ENCODE results near the gene COL2A1. TPM values are rescaled to one million over a fixed set of nuclear protein-coding genes. Genes with fewer than 3 reads are reported as not detected.

The COL2A1 gene
- total RNA-seq, 1 donor from 2014 or later, result not detected

- Histone ChIP-seq H3K9me3 (replicated peaks) (no peaks in the 10 kb centered on the region), H3K4me1 (no peaks in the 10 kb centered on the region), H3K4me3 (no peak overlapping the region), H3K27ac (replicated peaks) (no peak overlapping the region), H3K27me3 (ENCODE audit: low read depth) (no peaks in the 10 kb centered on the region), H3K36me3 (peaks cover 16% of the 10 kb centered on the region)
- intact Hi-C loops (cut with micrococcal nuclease), result no loop called here
- no peak for DNase-seq
- no peak for TF ChIP-seq CTCF (IDR thresholded peaks at IDR 0.05; ENCODE audit: borderline replicate concordance)
Measured at GRCh38 chr12:48040354-48040753, 36.1 kb upstream of the COL2A1 start.

GRCh38 chr12:48039151-48039550 lies 34.9 kb upstream of the COL2A1 start:
- DNase-seq, result no peak
- Histone ChIP-seq H3K4me1 (no peaks in the 10 kb centered on the region), H3K36me3 (peaks cover 4% of the 10 kb centered on the region), H3K4me3 (no peak overlapping the region), H3K27ac (replicated peaks) (no peak overlapping the region), H3K27me3 (ENCODE audit: low read depth) (no peaks in the 10 kb centered on the region), H3K9me3 (replicated peaks) (no peaks in the 10 kb centered on the region)
- TF ChIP-seq CTCF (IDR thresholded peaks at IDR 0.05; ENCODE audit: borderline replicate concordance), result no peak
- intact Hi-C loops (cut with micrococcal nuclease), result no loop called here

GRCh38 chr12:48038085-48038484 lies 33.8 kb upstream of the COL2A1 start:
- Histone ChIP-seq H3K4me1 (no peaks in the 10 kb centered on the region), H3K27ac (replicated peaks) (no peak overlapping the region), H3K36me3 (no peaks in the 10 kb centered on the region), H3K9me3 (replicated peaks) (no peaks in the 10 kb centered on the region), H3K4me3 (no peak overlapping the region), H3K27me3 (ENCODE audit: low read depth) (no peaks in the 10 kb centered on the region)
- TF ChIP-seq CTCF (IDR thresholded peaks at IDR 0.05; ENCODE audit: borderline replicate concordance), result no peak
- intact Hi-C loops (cut with micrococcal nuclease), result no loop called here
- DNase-seq, result no peak

GRCh38 chr12:48037267-48037915 lies 33.1 kb upstream of the COL2A1 start:
- H3K4me3 ChIP-seq, result no peak overlapping the region
- intact Hi-C loops (cut with micrococcal nuclease), result no loop called here
- no peaks in the 10 kb centered on the region for H3K27me3 ChIP-seq (ENCODE audit: low read depth)
- H3K36me3 ChIP-seq, result no peaks in the 10 kb centered on the region
- DNase-seq, result no peak
- no peaks in the 10 kb centered on the region for H3K4me1 ChIP-seq
- no peak for TF ChIP-seq CTCF (IDR thresholded peaks at IDR 0.05; ENCODE audit: borderline replicate concordance)
- no peak overlapping the region for H3K27ac ChIP-seq (replicated peaks)
- H3K9me3 ChIP-seq (replicated peaks), result no peaks in the 10 kb centered on the region

- no peaks in the 10 kb centered on the region for H3K4me1 ChIP-seq
- H3K4me3 ChIP-seq, result no peak overlapping the region
- DNase-seq, result no peak
- H3K36me3 ChIP-seq, result no peaks in the 10 kb centered on the region
- H3K9me3 ChIP-seq (replicated peaks), result no peaks in the 10 kb centered on the region
- intact Hi-C loops (cut with micrococcal nuclease), result no loop called here
- H3K27ac ChIP-seq (replicated peaks), result no peak overlapping the region
- TF ChIP-seq CTCF (IDR thresholded peaks at IDR 0.05; ENCODE audit: borderline replicate concordance), result no peak
- no peaks in the 10 kb centered on the region for H3K27me3 ChIP-seq (ENCODE audit: low read depth)
Measured at GRCh38 chr12:48036818-48037217, 32.5 kb upstream of the COL2A1 start.

All from left ventricle myocardium inferior (tissue), 1 donor.